Measurements from ENCODE around the gene MAPT. TPM values are rescaled to one million over a fixed set of nuclear protein-coding genes. Genes with fewer than 3 reads are reported as not detected.

Gene MAPT
- total and polyA plus RNA-seq, 2 of the 4 experiments (the other 2 are of a cell fraction): 0.18 to 0.19 TPM

DNA sequence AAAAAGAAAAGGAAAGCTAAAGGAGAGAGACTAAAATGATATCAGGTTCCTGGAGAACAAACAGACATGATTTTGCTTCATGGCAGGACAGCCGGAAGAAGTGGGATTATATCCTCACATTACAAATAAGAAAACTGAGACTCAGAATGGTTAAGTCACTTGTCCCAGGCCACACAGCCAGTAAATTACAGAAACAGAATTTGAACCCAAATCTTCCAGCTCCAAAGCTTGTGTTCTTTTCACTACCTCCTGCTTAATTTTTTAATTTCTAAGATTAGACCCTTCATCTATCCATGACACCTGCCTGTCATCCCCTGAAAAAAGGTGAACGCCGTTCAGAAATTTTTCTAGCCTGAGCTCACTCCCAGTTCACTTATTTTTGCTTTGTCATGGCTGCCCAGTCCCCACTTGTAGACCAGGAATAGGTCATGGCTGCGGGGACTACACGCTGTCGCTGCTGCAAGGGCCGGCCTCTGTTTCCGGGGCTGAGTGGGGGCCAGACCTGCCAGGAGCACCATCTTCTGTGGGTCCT lies 36.1 kb downstream of the MAPT start:
- Histone ChIP-seq H3K4me1 (ENCODE audit: control insufficient read depth, insufficient read depth, low read length) (no peaks in the 10 kb centered on the region), H3K27me3 (ENCODE audit: control insufficient read depth, insufficient read depth, low read length) (peaks cover 9% of the 10 kb centered on the region; the same call in 1 of the 2 replicates), H2BK5ac (ENCODE audit: low read depth, low read length, poor library complexity, severe bottlenecking) (no peak overlapping the region), H2BK120ac (ENCODE audit: low read depth, low read length) (no peak overlapping the region), H4K5ac (ENCODE audit: low read depth, low read length) (no peak overlapping the region), H3K4me3 (ENCODE audit: insufficient read depth, low read depth, low read length) (no peak overlapping the region), H3K4me2 (ENCODE audit: low read depth, low read length) (no peak overlapping the region), H4K91ac (ENCODE audit: insufficient read depth, low read depth, low read length) (no peak overlapping the region), H2BK20ac (ENCODE audit: low read depth, low read length) (no peak overlapping the region), H2AK5ac (ENCODE audit: low read depth, low read length) (no peak overlapping the region), H3K14ac (replicated peaks; ENCODE audit: low read depth, low read length) (no peak overlapping the region), H2AK9ac (replicated peaks; ENCODE audit: low read depth, low read length, poor library complexity) (no peak overlapping the region), H2BK15ac (ENCODE audit: low read depth, low read length) (no peak overlapping the region), H4K20me1 (ENCODE audit: insufficient read depth, low read length) (no peaks in the 10 kb centered on the region), H3K9me3 (ENCODE audit: control insufficient read depth, insufficient read depth, low read length) (peaks cover 5% of the 10 kb centered on the region), H2AFZ (replicated peaks; ENCODE audit: low read length, poor library complexity) (no peak overlapping the region), H3K4ac (ENCODE audit: low read depth, low read length) (no peak overlapping the region), H3K18ac (ENCODE audit: low read depth, low read length) (no peak overlapping the region), H3K9me1 (ENCODE audit: insufficient read depth, low read length) (no peaks in the 10 kb centered on the region), H3K27ac (ENCODE audit: insufficient read depth, low read length) (no peak overlapping the region), H3K56ac (ENCODE audit: extremely low read depth, insufficient read depth, low read length) (no peak overlapping the region), H3K9ac (ENCODE audit: low read depth, low read length) (no peak overlapping the region), H4K8ac (ENCODE audit: low read depth in 2 of 2, low read length in 2 of 2) (no peak overlapping the region), H3K79me1 (ENCODE audit: low read depth in 1 of 2, low read length in 2 of 2) (no peaks in the 10 kb centered on the region), H3K36me3 (ENCODE audit: control insufficient read depth, insufficient read depth, low read length) (no peaks in the 10 kb centered on the region), H3K23ac (ENCODE audit: low read depth, low read length) (no peak overlapping the region)
- ATAC-seq (ENCODE audit: low read depth): no peak
- intact Hi-C loops (cut with micrococcal nuclease): no loop called here
- TF ChIP-seq SMC3 (IDR thresholded peaks at IDR 0.05; ENCODE audit: low read depth, low read length) (no peak), RCOR1 (IDR thresholded peaks at IDR 0.05; ENCODE audit: insufficient replicate concordance, low read length) (no peak), MXI1 (IDR thresholded peaks at IDR 0.05; ENCODE audit: borderline replicate concordance, low read depth, low read length) (no peak), MAFK (IDR thresholded peaks at IDR 0.05; ENCODE audit: low read depth, low read length) (no peak), RFX5 (IDR thresholded peaks at IDR 0.05; ENCODE audit: low read depth, low read length) (no peak)
- TF ChIP-seq, protein P1, sequence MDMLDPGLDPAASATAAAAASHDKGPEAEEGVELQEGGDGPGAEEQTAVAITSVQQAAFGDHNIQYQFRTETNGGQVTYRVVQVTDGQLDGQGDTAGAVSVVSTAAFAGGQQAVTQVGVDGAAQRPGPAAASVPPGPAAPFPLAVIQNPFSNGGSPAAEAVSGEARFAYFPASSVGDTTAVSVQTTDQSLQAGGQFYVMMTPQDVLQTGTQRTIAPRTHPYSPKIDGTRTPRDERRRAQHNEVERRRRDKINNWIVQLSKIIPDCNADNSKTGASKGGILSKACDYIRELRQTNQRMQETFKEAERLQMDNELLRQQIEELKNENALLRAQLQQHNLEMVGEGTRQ (IDR thresholded peaks at IDR 0.05; ENCODE audit: low read depth, low read length): no peak
- BruUV-seq (replicated peaks): no TSS peak
- POLR2A ChIA-PET (ENCODE audit: unreplicated experiment): no interaction called here
- in situ Hi-C loops (cut with MboI; ENCODE audit: low sequenced_read_pairs): no loop called here
- no peak for DNase-seq
- dilution Hi-C loops (cut with HindIII; ENCODE audit: low sequenced_read_pairs, unreplicated experiment): no loop called here
- no CpG with 5 or more reads among the region's 8 CpGs for WGBS, 2 experiments (ENCODE audit: extremely low coverage in 2 of 2, insufficient read length in 1 of 2)
- CTCF ChIA-PET: no interaction called here

All from IMR-90 (cell line).